ENCODE results near the gene TRIM17.

Gene TRIM17

GRCh38 chr1:228376262-228376628 is 40.4 kb downstream of the TRIM17 start:
- Histone ChIP-seq H3F3A (ENCODE audit: control insufficient read depth, insufficient read depth) (no peaks in the 10 kb centered on the region), H3K27me3 (ENCODE audit: control insufficient read depth, low read length) (peaks cover 16% of the 10 kb centered on the region), H3K4me2 (ENCODE audit: low read length) (no peak overlapping the region), H3K79me2 (ENCODE audit: control insufficient read depth, low read length) (no peaks in the 10 kb centered on the region), H4K20me1 (ENCODE audit: control insufficient read depth, insufficient read depth, low read depth, low read length) (no peaks in the 10 kb centered on the region), H3K9me2 (replicated peaks; ENCODE audit: control insufficient read depth, low read length) (no peaks in the 10 kb centered on the region), H3K4me3 (ENCODE audit: low read length) (no peak overlapping the region), H3K36me3 (ENCODE audit: control insufficient read depth, low read length) (no peaks in the 10 kb centered on the region), H3K9me3 (ENCODE audit: control insufficient read depth, insufficient read depth, low read length) (no peaks in the 10 kb centered on the region), H3K4me1 (ENCODE audit: control insufficient read depth, low read length) (no peaks in the 10 kb centered on the region; the same call in 1 of the 2 replicates), H3K27ac (ENCODE audit: low read depth, low read length) (no peak overlapping the region)
- no peak for TF ChIP-seq CTCF (IDR thresholded peaks at IDR 0.05; ENCODE audit: low read depth, low read length, poor library complexity, severe bottlenecking)
- TF ChIP-seq EZH2phosphoT487 (IDR thresholded peaks at IDR 0.05; ENCODE audit: borderline replicate concordance, low read length) = no peak

- H3K9me3 ChIP-seq (ENCODE audit: control insufficient read depth, insufficient read depth, low read length) = no peaks in the 10 kb centered on the region
- no peak overlapping the region for H3K4me2 ChIP-seq (ENCODE audit: low read length)
- no peaks in the 10 kb centered on the region for H3K79me2 ChIP-seq (ENCODE audit: control insufficient read depth, low read length)
- H3K9me2 ChIP-seq (replicated peaks; ENCODE audit: control insufficient read depth, low read length) = no peaks in the 10 kb centered on the region
- H3K4me3 ChIP-seq (ENCODE audit: low read length) = no peak overlapping the region
- H3F3A ChIP-seq (ENCODE audit: control insufficient read depth, insufficient read depth) = no peaks in the 10 kb centered on the region
- H3K27me3 ChIP-seq (ENCODE audit: control insufficient read depth, low read length) = peaks cover 11% of the 10 kb centered on the region
- H3K36me3 ChIP-seq (ENCODE audit: control insufficient read depth, low read length) = no peaks in the 10 kb centered on the region
- no peaks in the 10 kb centered on the region for H4K20me1 ChIP-seq (ENCODE audit: control insufficient read depth, insufficient read depth, low read depth, low read length)
- no peak overlapping the region for H3K27ac ChIP-seq (ENCODE audit: low read depth, low read length)
- no peaks in the 10 kb centered on the region; the same call in 1 of the 2 replicates for H3K4me1 ChIP-seq (ENCODE audit: control insufficient read depth, low read length)
- TF ChIP-seq CTCF (IDR thresholded peaks at IDR 0.05; ENCODE audit: low read depth, low read length, poor library complexity, severe bottlenecking) = no peak
- no peak for TF ChIP-seq EZH2phosphoT487 (IDR thresholded peaks at IDR 0.05; ENCODE audit: borderline replicate concordance, low read length)
Measured at GRCh38 chr1:228375578-228376261, 40.9 kb downstream of the TRIM17 start.

- H3K4me3 ChIP-seq (ENCODE audit: low read length) = no peak overlapping the region
- H3K27ac ChIP-seq (ENCODE audit: low read depth, low read length) = no peak overlapping the region
- H3K4me1 ChIP-seq (ENCODE audit: control insufficient read depth, low read length) = no peaks in the 10 kb centered on the region; the same call in 1 of the 2 replicates
- no peaks in the 10 kb centered on the region for H3K9me2 ChIP-seq (replicated peaks; ENCODE audit: control insufficient read depth, low read length)
- H3K79me2 ChIP-seq (ENCODE audit: control insufficient read depth, low read length) = no peaks in the 10 kb centered on the region
- no peaks in the 10 kb centered on the region for H3K36me3 ChIP-seq (ENCODE audit: control insufficient read depth, low read length)
- H4K20me1 ChIP-seq (ENCODE audit: control insufficient read depth, insufficient read depth, low read depth, low read length) = no peaks in the 10 kb centered on the region
- no peak for TF ChIP-seq CTCF (IDR thresholded peaks at IDR 0.05; ENCODE audit: low read depth, low read length, poor library complexity, severe bottlenecking)
- TF ChIP-seq EZH2phosphoT487 (IDR thresholded peaks at IDR 0.05; ENCODE audit: borderline replicate concordance, low read length) = no peak
- H3K4me2 ChIP-seq (ENCODE audit: low read length) = no peak overlapping the region
- no peaks in the 10 kb centered on the region for H3F3A ChIP-seq (ENCODE audit: control insufficient read depth, insufficient read depth)
- no peaks in the 10 kb centered on the region for H3K9me3 ChIP-seq (ENCODE audit: control insufficient read depth, insufficient read depth, low read length)
- peaks cover 11% of the 10 kb centered on the region for H3K27me3 ChIP-seq (ENCODE audit: control insufficient read depth, low read length)
Measured at GRCh38 chr1:228374711-228375577, 41.7 kb downstream of the TRIM17 start.

All from DOHH2 (cell line).